Activated T-helper 17 cell treated with anti-CD3 and anti-CD28 coated beads, Interleukin-2, amount 50 U/mL, for 72 hours (primary cell): Measurements from ENCODE around the gene GRPEL1. TPM values are rescaled to one million over a fixed set of nuclear protein-coding genes. Genes with fewer than 3 reads are reported as not detected.
"Not testable (repeated sequence)": the region's sequence is repeated elsewhere in the genome, so short reads cannot be mapped to it uniquely, and the experiment has no call there.

Experiments used
- ATAC-seq: fragments of 150-1000 bp; cut with Tn5 transposase; replicated peaks from 2 replicates; pipeline ENCODE4 v1.10.0; 2021; ENCODE audit warnings: mild to moderate bottlenecking, moderate library complexity
- H3K27ac Mint-ChIP-seq: one replicate; pipeline ENCODE4 v1.8.0; 2022; ENCODE audit warnings: mixed read lengths
- H3K27me3 Mint-ChIP-seq: one replicate; pipeline ENCODE4 v1.8.0; 2022; ENCODE audit warnings: mixed read lengths
- H3K36me3 Mint-ChIP-seq: one replicate; pipeline ENCODE4 v1.8.0; 2022; ENCODE audit warnings: low read depth, mild to moderate bottlenecking, mixed read lengths
- H3K4me1 Mint-ChIP-seq: one replicate; pipeline ENCODE4 v1.8.0; 2022; ENCODE audit warnings: mixed read lengths
- H3K4me3 Mint-ChIP-seq: one replicate; pipeline ENCODE4 v1.8.0; 2022; ENCODE audit warnings: mild to moderate bottlenecking, mixed read lengths
- H3K9me3 Mint-ChIP-seq: one replicate; pipeline ENCODE4 v1.8.0; 2022; ENCODE audit warnings: mixed read lengths
- total RNA-seq, 2 donors: library from RNA; stranded (reverse); gene quantifications; one replicate each; pipeline ENCODE4 v1.2.3, GENCODE V29; 2022

GRPEL1 gene
- total RNA-seq, 2 donors from 2014 or later: 56.3 to 92.5 TPM

- Mint-ChIP-seq H3K9me3 (no peaks in the 10 kb centered on the region), H3K27ac (peak overlapping the region; percentile 77), H3K4me1 (peaks cover 5% of the 10 kb centered on the region), H3K36me3 (no peaks in the 10 kb centered on the region), H3K27me3 (no peaks in the 10 kb centered on the region), H3K4me3 (peak overlapping the region; percentile 85)
- peak; percentile 95 for ATAC-seq
Observed at GRCh38 chr4:7103031-7103606, 35.3 kb upstream of the GRPEL1 start.

- not testable (repeated sequence) for H3K9me3 Mint-ChIP-seq, H3K4me1 Mint-ChIP-seq, H3K27me3 Mint-ChIP-seq, ATAC-seq, H3K36me3 Mint-ChIP-seq
- peak overlapping the region; percentile 85 for H3K4me3 Mint-ChIP-seq
- H3K27ac Mint-ChIP-seq: peak overlapping the region; percentile 50
Observed at GRCh38 chr4:7102516-7102909, 34.6 kb upstream of the GRPEL1 start.

- Mint-ChIP-seq H3K36me3 (no peaks in the 10 kb centered on the region), H3K27me3 (no peaks in the 10 kb centered on the region), H3K4me3 (peak overlapping the region; percentile 85), H3K9me3 (no peaks in the 10 kb centered on the region), H3K27ac (peak overlapping the region; percentile 50), H3K4me1 (peaks cover 5% of the 10 kb centered on the region)
- ATAC-seq: peak; percentile 64
Observed at GRCh38 chr4:7101692-7102515, 34.0 kb upstream of the GRPEL1 start.

DNA sequence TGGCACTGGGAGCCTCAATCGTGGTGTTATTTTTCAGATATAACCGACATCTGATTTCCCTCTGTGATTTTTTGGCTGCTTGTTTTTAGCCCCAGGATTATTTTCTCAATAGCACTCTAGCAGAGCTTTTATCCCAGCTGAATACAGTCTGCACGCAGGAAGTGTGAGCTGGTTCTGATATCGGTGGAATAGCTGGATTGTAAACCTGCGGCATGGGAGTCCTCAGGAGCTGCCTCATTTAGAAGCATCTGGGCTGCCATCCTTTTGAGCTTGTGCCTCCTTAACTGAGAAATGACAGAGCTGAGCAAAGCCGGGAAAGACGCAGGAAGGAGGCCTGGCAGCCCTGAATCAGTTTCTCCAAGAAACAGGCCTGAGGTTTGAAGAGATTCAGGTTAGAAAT, 28.4 kb upstream of the GRPEL1 start:
- H3K4me1 Mint-ChIP-seq: no peaks in the 10 kb centered on the region
- H3K27me3 Mint-ChIP-seq: peaks cover 11% of the 10 kb centered on the region

GRCh38 chr4:7095611-7096155, 27.8 kb upstream of the GRPEL1 start:
- no peaks in the 10 kb centered on the region for H3K4me1 Mint-ChIP-seq
- H3K4me3 Mint-ChIP-seq: no peak overlapping the region
- no peak for ATAC-seq
- no peaks in the 10 kb centered on the region for H3K9me3 Mint-ChIP-seq
- peaks cover 11% of the 10 kb centered on the region for H3K27me3 Mint-ChIP-seq
- no peaks in the 10 kb centered on the region for H3K36me3 Mint-ChIP-seq
- no peak overlapping the region for H3K27ac Mint-ChIP-seq

More for the DNA sequence above, 28.4 kb upstream of the GRPEL1 start:
- Mint-ChIP-seq H3K36me3 (no peaks in the 10 kb centered on the region), H3K9me3 (no peaks in the 10 kb centered on the region), H3K27ac (no peak overlapping the region), H3K4me3 (no peak overlapping the region)
- no peak for ATAC-seq

DNA sequence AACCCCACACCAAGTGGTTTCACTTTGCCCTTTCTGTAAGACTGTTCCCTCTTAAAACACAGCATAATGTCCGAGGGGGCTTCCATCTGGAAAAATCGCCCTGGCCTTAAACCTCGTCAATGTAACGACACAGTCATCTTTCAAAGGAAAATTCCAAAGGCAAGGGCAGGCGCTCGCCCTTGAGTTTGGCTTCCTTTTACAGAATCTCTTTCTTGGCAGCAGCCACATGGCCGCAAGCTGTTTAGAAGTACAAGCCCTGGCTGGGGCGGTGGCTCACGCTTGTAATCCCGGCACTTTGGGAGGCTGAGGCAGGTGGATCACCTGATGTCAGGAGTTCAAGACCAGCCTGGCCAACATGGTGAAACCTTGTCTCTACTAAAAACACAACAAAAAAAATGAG, 27.1 kb upstream of the GRPEL1 start:
- Mint-ChIP-seq H3K4me3 (no peak overlapping the region), H3K27me3 (peaks cover 13% of the 10 kb centered on the region), H3K9me3 (no peaks in the 10 kb centered on the region), H3K36me3 (no peaks in the 10 kb centered on the region), H3K27ac (no peak overlapping the region), H3K4me1 (no peaks in the 10 kb centered on the region)
- ATAC-seq: no peak

DNA sequence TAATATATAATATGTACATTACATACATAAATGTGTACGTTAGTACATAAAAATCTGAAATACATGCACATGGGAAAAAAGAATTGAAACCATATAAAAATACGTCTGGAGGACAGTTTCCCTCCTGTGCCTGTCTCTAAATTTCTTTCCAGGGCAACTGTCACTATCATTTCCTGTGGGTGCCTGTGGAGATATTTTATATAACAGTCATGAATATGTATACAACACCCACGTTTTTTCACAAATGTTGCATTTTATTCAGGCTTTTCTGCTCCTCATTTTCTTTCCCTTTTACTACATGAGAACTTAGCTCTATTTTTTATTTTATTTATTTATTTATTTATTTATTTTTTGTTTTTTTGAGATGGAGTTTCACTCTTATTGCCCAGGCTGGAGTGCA, 24.2 kb upstream of the GRPEL1 start:
- Mint-ChIP-seq H3K27me3 (peaks cover 16% of the 10 kb centered on the region), H3K4me3 (no peak overlapping the region), H3K27ac (no peak overlapping the region), H3K36me3 (no peaks in the 10 kb centered on the region), H3K9me3 (no peaks in the 10 kb centered on the region), H3K4me1 (no peaks in the 10 kb centered on the region)
- ATAC-seq: no peak

- no peaks in the 10 kb centered on the region for H3K4me1 Mint-ChIP-seq
- no peak for ATAC-seq
- no peaks in the 10 kb centered on the region for H3K9me3 Mint-ChIP-seq
- no peak overlapping the region for H3K27ac Mint-ChIP-seq
- no peak overlapping the region for H3K4me3 Mint-ChIP-seq
- peaks cover 24% of the 10 kb centered on the region for H3K27me3 Mint-ChIP-seq
- no peaks in the 10 kb centered on the region for H3K36me3 Mint-ChIP-seq
Observed at GRCh38 chr4:7089213-7089986, 21.5 kb upstream of the GRPEL1 start.

DNA sequence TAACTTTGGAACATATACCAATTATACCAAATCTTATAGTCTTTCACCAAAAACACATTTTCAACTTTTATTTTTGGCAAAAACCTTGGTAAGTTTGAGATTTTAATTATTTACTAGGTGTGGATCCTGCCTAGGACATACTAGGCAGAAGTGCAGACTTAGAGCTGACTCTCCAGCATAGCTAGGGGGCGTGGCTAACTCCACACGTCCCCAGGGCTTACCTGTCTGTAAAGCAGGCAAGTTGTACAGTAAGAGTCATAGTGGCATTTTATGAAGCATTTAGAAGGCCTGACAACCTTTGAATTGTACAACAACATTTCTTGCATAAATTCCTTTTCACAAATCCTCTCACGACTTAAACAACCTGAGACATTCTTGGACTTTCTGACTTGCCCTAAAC, 19.2 kb upstream of the GRPEL1 start:
- H3K27ac Mint-ChIP-seq: no peak overlapping the region
- H3K4me3 Mint-ChIP-seq: no peak overlapping the region
- H3K4me1 Mint-ChIP-seq: no peaks in the 10 kb centered on the region
- H3K36me3 Mint-ChIP-seq: no peaks in the 10 kb centered on the region
- no peaks in the 10 kb centered on the region for H3K9me3 Mint-ChIP-seq
- ATAC-seq: no peak
- peaks cover 22% of the 10 kb centered on the region for H3K27me3 Mint-ChIP-seq

DNA sequence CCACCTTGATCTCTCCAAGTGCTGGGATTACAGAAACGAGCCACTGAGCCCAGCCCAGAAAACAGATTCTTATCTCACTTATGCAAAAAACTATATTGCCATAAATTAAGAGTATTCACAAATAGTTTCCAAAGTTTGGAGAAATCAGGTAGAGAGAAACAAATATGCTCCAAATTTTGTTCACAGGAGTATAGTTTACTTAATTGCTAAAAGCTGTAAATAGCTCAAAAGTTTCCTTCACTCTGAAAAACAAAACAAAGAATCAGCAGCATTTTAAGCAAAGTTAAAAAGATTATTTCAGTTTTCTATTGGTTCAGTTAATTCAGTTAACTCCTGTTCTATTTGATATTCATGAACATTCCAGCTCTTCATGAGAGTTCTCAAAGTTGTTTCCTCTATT, 18.5 kb upstream of the GRPEL1 start:
- no peaks in the 10 kb centered on the region for H3K9me3 Mint-ChIP-seq
- ATAC-seq: no peak
- no peaks in the 10 kb centered on the region for H3K36me3 Mint-ChIP-seq
- no peak overlapping the region for H3K27ac Mint-ChIP-seq
- H3K27me3 Mint-ChIP-seq: peaks cover 22% of the 10 kb centered on the region
- no peaks in the 10 kb centered on the region for H3K4me1 Mint-ChIP-seq
- no peak overlapping the region for H3K4me3 Mint-ChIP-seq

DNA sequence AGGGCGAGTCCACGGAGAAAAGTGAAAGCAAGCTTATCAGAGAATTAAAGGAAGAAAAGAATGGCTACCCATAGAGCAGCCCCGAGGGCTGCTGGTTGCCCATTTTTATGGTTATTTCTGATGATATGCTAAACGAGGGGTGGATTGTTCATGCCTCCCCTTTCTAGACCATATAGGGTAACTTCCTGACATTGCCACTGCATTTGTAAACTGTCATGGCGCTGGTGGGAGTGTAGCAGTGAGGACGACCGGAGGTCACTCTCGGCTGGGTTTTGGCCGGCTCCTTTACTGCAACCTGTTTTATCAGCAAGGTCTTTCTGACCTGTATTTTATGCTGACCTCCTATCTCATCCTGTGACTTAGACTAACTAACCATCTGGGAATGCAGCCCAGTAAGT, 16.7 kb upstream of the GRPEL1 start:
- peaks cover 18% of the 10 kb centered on the region for H3K27me3 Mint-ChIP-seq
- not testable (repeated sequence) for H3K4me3 Mint-ChIP-seq, ATAC-seq, H3K9me3 Mint-ChIP-seq, H3K27ac Mint-ChIP-seq, H3K36me3 Mint-ChIP-seq, H3K4me1 Mint-ChIP-seq

- no peak overlapping the region for H3K27ac Mint-ChIP-seq
- no peaks in the 10 kb centered on the region for H3K36me3 Mint-ChIP-seq
- no peaks in the 10 kb centered on the region for H3K9me3 Mint-ChIP-seq
- no peak for ATAC-seq
- H3K27me3 Mint-ChIP-seq: peaks cover 18% of the 10 kb centered on the region
- no peak overlapping the region for H3K4me3 Mint-ChIP-seq
- no peaks in the 10 kb centered on the region for H3K4me1 Mint-ChIP-seq
Observed at GRCh38 chr4:7083597-7084563, 16.0 kb upstream of the GRPEL1 start.

- H3K36me3 Mint-ChIP-seq, ATAC-seq, H3K9me3 Mint-ChIP-seq, H3K27ac Mint-ChIP-seq, H3K4me1 Mint-ChIP-seq, H3K4me3 Mint-ChIP-seq: not testable (repeated sequence)
- peaks cover 12% of the 10 kb centered on the region for H3K27me3 Mint-ChIP-seq
Observed at GRCh38 chr4:7079909-7080308, 12.0 kb upstream of the GRPEL1 start.

- H3K4me3 Mint-ChIP-seq, H3K9me3 Mint-ChIP-seq, H3K27ac Mint-ChIP-seq, H3K27me3 Mint-ChIP-seq, H3K36me3 Mint-ChIP-seq, H3K4me1 Mint-ChIP-seq, ATAC-seq: not testable (repeated sequence)
Observed at GRCh38 chr4:7079483-7079882, 11.6 kb upstream of the GRPEL1 start.
